Upper lobe of left lung (tissue), 4 donors: ENCODE data around the gene IL1RAPL2.

Experiments
- POLR2A ChIP-seq, 4 donors: fragments of 450-650 bp; IDR thresholded peaks; one replicate each; pipeline ENCODE4 v1.5.1; 2016 to 2017; ENCODE audit warnings: antibody characterized with exemption in 4 of 4, mild to moderate bottlenecking in 2 of 4
- TF ChIP-seq, protein P1 (sequence below), 6 experiments: fragments of 450-650 bp in 4 of 6; fragments of 200-600 bp in 2 of 6; sonication (generic) in 2 of 6; IDR thresholded peaks; one replicate each; pipeline ENCODE4 v1.5.1; 2016 to 2019; ENCODE audit warnings: antibody characterized with exemption in 6 of 6

DNA sequence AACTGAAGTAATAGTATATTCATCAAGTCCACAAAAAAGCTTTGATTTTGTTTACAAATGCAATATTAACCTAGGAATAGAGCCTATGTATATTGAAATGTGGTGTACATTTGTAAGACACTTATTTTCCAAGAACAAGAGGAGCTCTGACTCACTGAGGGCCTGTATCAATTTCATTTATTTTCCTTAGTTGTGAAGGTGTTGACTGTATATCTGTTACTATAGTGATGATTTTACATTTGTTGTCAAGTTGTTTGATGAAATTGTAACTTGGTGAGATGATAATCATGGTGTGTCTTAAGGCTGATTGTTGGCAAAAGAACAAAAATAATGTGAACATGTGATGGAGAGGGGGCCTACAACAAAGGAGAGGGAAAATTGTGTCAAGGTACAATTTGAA lies 929.4 kb downstream of the IL1RAPL2 start:
- TF ChIP-seq, protein P1, sequence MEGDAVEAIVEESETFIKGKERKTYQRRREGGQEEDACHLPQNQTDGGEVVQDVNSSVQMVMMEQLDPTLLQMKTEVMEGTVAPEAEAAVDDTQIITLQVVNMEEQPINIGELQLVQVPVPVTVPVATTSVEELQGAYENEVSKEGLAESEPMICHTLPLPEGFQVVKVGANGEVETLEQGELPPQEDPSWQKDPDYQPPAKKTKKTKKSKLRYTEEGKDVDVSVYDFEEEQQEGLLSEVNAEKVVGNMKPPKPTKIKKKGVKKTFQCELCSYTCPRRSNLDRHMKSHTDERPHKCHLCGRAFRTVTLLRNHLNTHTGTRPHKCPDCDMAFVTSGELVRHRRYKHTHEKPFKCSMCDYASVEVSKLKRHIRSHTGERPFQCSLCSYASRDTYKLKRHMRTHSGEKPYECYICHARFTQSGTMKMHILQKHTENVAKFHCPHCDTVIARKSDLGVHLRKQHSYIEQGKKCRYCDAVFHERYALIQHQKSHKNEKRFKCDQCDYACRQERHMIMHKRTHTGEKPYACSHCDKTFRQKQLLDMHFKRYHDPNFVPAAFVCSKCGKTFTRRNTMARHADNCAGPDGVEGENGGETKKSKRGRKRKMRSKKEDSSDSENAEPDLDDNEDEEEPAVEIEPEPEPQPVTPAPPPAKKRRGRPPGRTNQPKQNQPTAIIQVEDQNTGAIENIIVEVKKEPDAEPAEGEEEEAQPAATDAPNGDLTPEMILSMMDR (IDR thresholded peaks at IDR 0.05), result no peak
- TF ChIP-seq POLR2A (IDR thresholded peaks at IDR 0.05), result no peak
